Adrenal gland (tissue), 5 donors: Measurements from ENCODE around the gene GDPD4.

Experiments
- POLR2A ChIP-seq, 2 donors: fragments of 450-650 bp; IDR thresholded peaks; one replicate each; pipeline ENCODE4 v1.6.1; 2017; ENCODE audit warnings: antibody characterized with exemption in 2 of 2, mild to moderate bottlenecking in 2 of 2, moderate library complexity in 1 of 2
- TF ChIP-seq, protein P1 (sequence below), 6 experiments: fragments of 450-650 bp in 4 of 6; fragments of 200-600 bp in 2 of 6; sonication (generic) in 1 of 6; IDR thresholded peaks; 1 replicate in 5 of 6; 2 replicates in 1 of 6; pipeline versions ENCODE4 v1.5.1 to v1.8.0; 2016 to 2021; ENCODE audit warnings: antibody characterized with exemption in 6 of 6, mild to moderate bottlenecking in 2 of 6, moderate library complexity in 1 of 6
- donor health status: DM: no; HTN: no; CAD: no.

DNA sequence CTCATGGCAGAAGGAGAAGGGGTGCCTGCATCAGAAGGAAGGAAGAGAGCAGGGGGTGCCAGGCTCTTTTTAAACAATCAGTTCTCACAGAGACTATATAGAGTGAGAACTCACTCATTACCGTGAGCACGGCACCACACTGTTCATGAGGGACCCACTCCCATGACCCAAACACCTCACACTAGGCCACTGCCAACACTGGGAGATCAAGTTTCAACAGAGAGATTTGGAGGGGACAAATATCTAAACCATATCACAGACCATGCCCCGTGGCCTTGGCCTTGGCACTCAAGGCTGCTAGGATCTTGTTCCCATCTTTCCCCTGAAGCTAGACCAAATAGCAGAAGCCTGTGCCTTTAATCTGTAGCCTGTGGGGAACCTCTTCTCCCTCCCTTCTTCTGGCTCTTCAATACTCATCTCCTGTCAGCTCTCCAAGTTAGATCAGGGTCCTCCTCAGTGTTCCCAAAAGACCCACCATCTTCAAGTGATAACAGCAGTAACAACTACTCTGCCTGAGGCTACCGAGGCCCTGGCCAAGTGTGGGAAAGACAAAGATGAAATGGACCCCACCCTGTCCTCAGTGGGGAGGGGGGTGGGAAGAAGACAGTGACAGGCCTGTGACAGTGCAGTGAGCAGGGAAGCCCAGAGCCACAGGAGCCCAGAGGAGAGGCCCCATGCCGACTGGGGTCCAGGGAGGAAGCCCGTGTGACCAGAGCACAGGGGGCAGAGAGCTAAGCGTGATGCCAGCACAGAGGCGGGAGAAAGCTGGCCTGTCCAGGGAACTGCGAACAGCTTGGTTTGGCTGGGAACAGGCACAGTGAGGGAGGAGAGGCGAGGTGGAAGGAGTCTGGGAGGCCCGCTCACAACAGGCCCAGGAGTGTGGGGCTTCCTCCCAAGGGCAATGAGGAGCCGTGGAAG, 100.9 kb downstream of the GDPD4 start:
- TF ChIP-seq, protein P1, sequence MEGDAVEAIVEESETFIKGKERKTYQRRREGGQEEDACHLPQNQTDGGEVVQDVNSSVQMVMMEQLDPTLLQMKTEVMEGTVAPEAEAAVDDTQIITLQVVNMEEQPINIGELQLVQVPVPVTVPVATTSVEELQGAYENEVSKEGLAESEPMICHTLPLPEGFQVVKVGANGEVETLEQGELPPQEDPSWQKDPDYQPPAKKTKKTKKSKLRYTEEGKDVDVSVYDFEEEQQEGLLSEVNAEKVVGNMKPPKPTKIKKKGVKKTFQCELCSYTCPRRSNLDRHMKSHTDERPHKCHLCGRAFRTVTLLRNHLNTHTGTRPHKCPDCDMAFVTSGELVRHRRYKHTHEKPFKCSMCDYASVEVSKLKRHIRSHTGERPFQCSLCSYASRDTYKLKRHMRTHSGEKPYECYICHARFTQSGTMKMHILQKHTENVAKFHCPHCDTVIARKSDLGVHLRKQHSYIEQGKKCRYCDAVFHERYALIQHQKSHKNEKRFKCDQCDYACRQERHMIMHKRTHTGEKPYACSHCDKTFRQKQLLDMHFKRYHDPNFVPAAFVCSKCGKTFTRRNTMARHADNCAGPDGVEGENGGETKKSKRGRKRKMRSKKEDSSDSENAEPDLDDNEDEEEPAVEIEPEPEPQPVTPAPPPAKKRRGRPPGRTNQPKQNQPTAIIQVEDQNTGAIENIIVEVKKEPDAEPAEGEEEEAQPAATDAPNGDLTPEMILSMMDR (IDR thresholded peaks at IDR 0.05): no peak
- TF ChIP-seq POLR2A (IDR thresholded peaks at IDR 0.05): no peak
